Spinal cord (tissue), 10 donors: ENCODE results near the gene CNTN5. TPM values are rescaled to one million over a fixed set of nuclear protein-coding genes. Genes with fewer than 3 reads are reported as not detected.
A peak's percentile ranks its signal among the peaks of the same experiment; 100 is the strongest.

Experiments
- DNase-seq, 6 donors: peaks; one replicate each; pipeline versions ENCODE4 v3.0.0 to v3.0.0-alpha.2; 2013 to 2015; ENCODE audit warnings: low spot score in 6 of 6, low read depth in 4 of 6
- H3K27ac ChIP-seq: one replicate; pipeline ENCODE4 v1.5.1; 2013; ENCODE audit warnings: low read depth, low read length, control low read depth
- H3K27me3 ChIP-seq: one replicate; pipeline ENCODE4 v1.6.1; 2013; ENCODE audit warnings: low read length; ENCODE audit not compliant: control insufficient read depth, insufficient read depth
- H3K36me3 ChIP-seq: one replicate; pipeline ENCODE4 v1.6.1; 2013; ENCODE audit warnings: low read length; ENCODE audit not compliant: control insufficient read depth, insufficient read depth
- H3K4me1 ChIP-seq: one replicate; pipeline ENCODE4 v1.6.1; 2013; ENCODE audit warnings: low read length; ENCODE audit not compliant: control insufficient read depth, insufficient read depth
- H3K4me3 ChIP-seq: one replicate; pipeline ENCODE4 v1.5.1; 2013; ENCODE audit warnings: low read depth, low read length, control low read depth
- H3K9me3 ChIP-seq: one replicate; pipeline ENCODE4 v1.6.1; 2013; ENCODE audit warnings: low read length; ENCODE audit not compliant: control insufficient read depth, insufficient read depth
- WGBS: methylation state at CpG from one replicate; pipeline ENCODE4 v1.1.5; 2013; ENCODE audit warnings: missing lambda C conversion rate; ENCODE audit not compliant: insufficient coverage; 5-methylcytosine and 5-hydroxymethylcytosine counted together
- polyA plus RNA-seq, 2 donors: library from polyadenylated mRNA; unstranded; fragments of 120-200 nt; gene quantifications; one replicate each; pipeline ENCODE4 v1.2.1, GENCODE V29; 2013; ENCODE audit not compliant: insufficient read length in 2 of 2
- total RNA-seq, 2 donors: library from RNA; depleted of rRNA in 1 of 2; stranded (reverse); fragments of 120-200 nt in 1 of 2; fragments of >200 nt in 1 of 2; gene quantifications; one replicate each; pipeline versions ENCODE4 v1.2.3 to v1.2.4, GENCODE V29; 2013 to 2014
- donor health status: healthy.

Gene CNTN5
- total and polyA plus RNA-seq, 4 donors: 8.4 to 24.8 (median 12.0) TPM

DNA sequence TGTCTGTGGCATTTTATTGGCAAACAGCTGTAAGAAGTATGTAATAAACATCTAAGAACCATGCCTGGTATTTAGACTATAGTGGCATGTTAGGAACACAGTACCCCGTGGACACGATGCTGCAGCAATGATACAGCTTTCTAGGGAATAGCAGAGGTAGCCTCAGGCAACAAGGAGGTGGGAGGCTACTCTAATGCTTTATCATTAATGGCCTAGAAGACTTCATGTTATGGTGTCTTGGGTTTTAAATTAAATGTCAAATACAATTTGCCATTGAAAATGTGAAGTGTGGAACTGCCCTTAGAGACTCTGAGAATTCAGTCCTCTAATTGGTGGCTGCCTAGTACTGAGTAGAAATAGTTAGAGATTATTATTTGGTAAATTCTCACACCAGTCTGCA, 516.9 kb downstream of the CNTN5 start:
- DNase-seq: peak in 1 of 6 donors; percentile 37
- H3K4me1 ChIP-seq: no peaks in the 10 kb centered on the region
- no peaks in the 10 kb centered on the region for H3K9me3 ChIP-seq
- whole genome bisulfite sequencing: 69% methylated on average over 2 of the region's 2 CpGs
- H3K27ac ChIP-seq: no peak overlapping the region
- H3K27me3 ChIP-seq: no peaks in the 10 kb centered on the region
- no peak overlapping the region for H3K4me3 ChIP-seq
- no peaks in the 10 kb centered on the region for H3K36me3 ChIP-seq

DNA sequence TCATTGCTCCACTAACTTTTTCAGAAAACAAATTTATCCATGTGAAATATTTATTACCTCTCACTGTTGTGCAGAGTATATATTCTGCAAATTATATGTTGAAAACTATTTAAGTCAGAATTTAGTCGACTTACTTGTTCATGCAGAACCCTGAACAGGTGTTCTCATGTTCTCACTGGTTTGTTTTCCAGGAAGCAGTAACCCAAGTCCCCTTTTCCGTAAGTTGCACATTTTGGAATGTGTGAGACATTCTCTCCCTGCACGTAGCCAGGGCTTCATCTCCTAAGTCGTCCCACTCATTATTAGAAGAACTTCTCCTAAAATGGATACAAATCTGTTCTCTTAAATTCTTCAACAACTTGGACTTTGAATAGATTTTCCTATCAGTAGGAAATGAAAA, 524.9 kb downstream of the CNTN5 start:
- Histone ChIP-seq H3K4me3 (no peak overlapping the region), H3K36me3 (no peaks in the 10 kb centered on the region), H3K4me1 (no peaks in the 10 kb centered on the region), H3K9me3 (no peaks in the 10 kb centered on the region), H3K27me3 (no peaks in the 10 kb centered on the region), H3K27ac (no peak overlapping the region)
- 50% methylated on average over 1 of the region's 4 CpGs for WGBS
- no peak for DNase-seq

DNA sequence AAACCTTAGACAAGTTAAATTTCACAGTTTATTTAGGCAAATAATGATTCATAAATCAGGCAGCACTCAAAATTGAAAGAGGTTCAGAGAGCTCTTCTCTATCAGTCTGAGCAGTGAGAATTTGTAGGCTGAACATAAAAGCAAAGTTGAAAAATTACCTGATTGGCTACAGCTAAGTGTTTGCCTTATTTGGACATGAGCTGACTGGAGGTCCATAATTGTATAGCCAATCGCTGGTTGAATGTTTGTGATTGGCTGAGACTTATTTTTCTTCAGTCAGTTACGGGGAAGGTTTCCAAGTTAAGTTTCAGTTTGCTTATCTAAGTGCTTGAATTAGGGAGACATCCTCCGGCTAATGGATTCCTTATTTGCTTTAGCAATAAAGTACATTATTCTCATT, 527.5 kb downstream of the CNTN5 start:
- 100% methylated on average over 2 of the region's 3 CpGs for WGBS
- Histone ChIP-seq H3K9me3 (no peaks in the 10 kb centered on the region), H3K36me3 (no peaks in the 10 kb centered on the region), H3K4me3 (no peak overlapping the region), H3K27ac (no peak overlapping the region), H3K4me1 (no peaks in the 10 kb centered on the region), H3K27me3 (no peaks in the 10 kb centered on the region)
- DNase-seq: no peak

DNA sequence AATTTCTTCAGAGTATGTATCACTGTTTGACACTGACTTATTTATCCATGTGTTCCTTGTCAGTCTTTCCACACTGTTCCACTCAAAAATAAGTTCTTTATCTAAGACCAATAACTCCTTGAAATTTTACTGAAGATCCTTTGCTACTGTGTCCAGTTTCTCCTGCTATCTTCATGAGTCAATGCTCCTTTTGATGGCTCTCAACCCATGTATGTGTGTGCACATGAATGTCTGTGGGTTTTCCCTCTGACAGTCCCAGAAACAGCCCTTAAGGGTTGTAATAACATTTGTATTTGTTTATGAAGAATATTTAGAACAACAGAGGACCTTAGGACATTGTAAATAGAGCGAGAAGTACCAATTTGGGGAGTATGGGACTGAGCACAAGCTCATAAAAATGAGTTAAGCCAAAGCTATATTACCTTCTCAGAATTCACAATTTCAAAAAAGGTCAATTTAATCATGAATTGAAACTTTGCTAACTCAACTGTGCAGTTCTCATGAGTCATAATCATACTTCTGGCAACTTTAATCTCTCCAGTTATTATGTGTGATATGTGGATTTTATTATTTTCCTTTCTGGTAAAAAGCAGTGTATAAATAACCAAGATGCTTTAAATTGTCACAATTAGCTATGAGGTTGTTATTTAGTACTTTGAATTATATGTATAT, 533.6 kb downstream of the CNTN5 start:
- Histone ChIP-seq H3K27ac (no peak overlapping the region), H3K4me3 (no peak overlapping the region), H3K36me3 (no peaks in the 10 kb centered on the region), H3K27me3 (no peaks in the 10 kb centered on the region), H3K9me3 (no peaks in the 10 kb centered on the region), H3K4me1 (no peaks in the 10 kb centered on the region)
- WGBS: no CpG with 5 or more reads among the region's 1 CpG
- no peak for DNase-seq

DNA sequence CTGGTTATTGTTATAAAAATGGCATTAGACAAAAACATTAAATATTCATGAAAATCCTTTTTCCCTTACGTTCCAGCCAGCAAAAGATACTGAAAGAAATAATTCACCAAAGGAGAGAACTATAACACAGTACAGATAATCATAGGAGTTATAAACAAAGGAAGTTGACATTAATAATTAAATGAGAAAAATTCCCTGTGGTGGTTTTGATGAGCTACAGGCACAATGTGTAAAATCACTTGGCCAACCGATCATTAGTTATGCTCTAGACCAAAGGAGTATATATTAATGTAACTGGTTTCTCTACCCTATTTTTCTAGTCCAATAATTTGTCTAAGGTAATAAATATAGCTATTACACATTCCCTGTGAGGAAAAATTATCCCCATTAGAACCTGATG, 534.7 kb downstream of the CNTN5 start:
- Histone ChIP-seq H3K27me3 (no peaks in the 10 kb centered on the region), H3K9me3 (no peaks in the 10 kb centered on the region), H3K4me1 (no peaks in the 10 kb centered on the region), H3K27ac (no peak overlapping the region), H3K36me3 (no peaks in the 10 kb centered on the region), H3K4me3 (no peak overlapping the region)
- DNase-seq: peak in 1 of 6 donors; percentile 54
- WGBS: no CpG with 5 or more reads among the region's 2 CpGs

DNA sequence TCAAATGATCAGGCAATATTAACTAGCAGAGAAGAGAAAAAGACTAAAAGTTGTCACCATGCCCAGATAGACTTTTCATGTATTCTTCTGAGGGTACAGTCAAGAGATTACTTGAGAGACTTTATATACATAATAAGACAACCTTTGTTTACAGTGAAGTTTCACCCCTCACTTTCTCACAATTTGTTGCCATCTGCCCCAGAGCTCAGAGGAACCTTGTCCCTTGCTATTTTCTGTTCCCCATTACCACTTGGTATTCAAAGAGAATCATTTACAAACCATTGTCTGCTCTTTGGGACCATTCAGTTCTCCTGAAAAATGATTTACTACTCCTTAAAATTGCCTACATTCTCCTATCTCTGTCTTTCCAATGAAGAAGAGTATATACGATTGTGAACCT, 544.6 kb downstream of the CNTN5 start:
- no peak overlapping the region for H3K4me3 ChIP-seq
- DNase-seq: no peak
- no peak overlapping the region for H3K27ac ChIP-seq
- no peaks in the 10 kb centered on the region for H3K36me3 ChIP-seq
- no CpG with 5 or more reads among the region's 1 CpG for WGBS
- no peaks in the 10 kb centered on the region for H3K27me3 ChIP-seq
- no peaks in the 10 kb centered on the region for H3K9me3 ChIP-seq
- no peaks in the 10 kb centered on the region for H3K4me1 ChIP-seq

DNA sequence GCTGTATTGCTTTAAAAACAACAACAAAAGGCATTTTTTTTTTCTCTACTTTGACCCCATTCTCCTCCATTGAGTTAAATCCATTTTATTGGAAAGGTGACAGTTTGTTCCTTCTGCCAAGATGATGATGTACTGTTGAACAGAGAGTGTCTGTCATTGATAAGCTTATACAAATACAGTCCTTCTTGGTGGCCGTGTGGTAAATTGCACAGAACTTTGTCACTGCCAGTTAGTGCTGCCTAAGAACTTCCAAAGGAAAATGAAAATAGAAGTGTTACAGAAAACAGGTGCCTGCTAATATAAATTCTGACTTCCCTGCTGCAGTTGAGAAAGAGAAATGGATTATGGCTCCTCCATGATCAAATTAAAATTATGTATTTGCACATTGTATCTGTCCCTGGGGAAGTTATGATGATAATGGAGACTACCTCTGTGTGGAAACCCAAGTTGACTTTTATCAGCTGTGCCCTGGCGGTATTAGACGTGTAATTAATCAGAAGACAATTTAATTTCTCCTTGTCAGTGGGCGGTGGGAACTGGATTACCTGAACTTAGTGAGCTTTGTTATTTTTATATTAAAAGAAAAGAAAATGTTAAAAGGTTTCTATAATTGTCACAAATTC, 546.7 kb downstream of the CNTN5 start:
- WGBS: 58% methylated on average over 2 of the region's 4 CpGs
- H3K36me3 ChIP-seq: no peaks in the 10 kb centered on the region
- H3K4me3 ChIP-seq: no peak overlapping the region
- H3K9me3 ChIP-seq: no peaks in the 10 kb centered on the region
- H3K4me1 ChIP-seq: no peaks in the 10 kb centered on the region
- DNase-seq: peak in 1 of 6 donors; percentile 78
- H3K27me3 ChIP-seq: no peaks in the 10 kb centered on the region
- no peak overlapping the region for H3K27ac ChIP-seq

DNA sequence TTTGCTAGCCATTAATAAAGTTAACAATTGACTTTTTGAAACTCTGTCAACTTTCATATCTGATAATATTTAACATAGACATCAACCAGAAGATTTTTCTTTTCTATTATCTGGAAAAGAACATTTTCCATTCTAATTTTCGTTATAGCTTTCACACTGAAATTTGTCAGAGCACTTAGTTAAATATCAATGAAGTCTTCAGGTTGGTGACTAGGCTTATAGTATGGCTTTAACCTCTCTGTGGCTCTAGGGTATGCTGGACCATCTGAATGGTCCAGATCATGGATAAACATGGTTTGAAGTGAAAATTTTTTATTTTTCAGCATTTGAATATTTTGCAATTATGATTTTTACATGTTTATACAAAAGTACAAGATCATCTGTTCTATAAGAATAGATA, 548.1 kb downstream of the CNTN5 start:
- no peaks in the 10 kb centered on the region for H3K4me1 ChIP-seq
- no peaks in the 10 kb centered on the region for H3K9me3 ChIP-seq
- no peaks in the 10 kb centered on the region for H3K36me3 ChIP-seq
- no peak overlapping the region for H3K27ac ChIP-seq
- H3K27me3 ChIP-seq: no peaks in the 10 kb centered on the region
- no CpG with 5 or more reads among the region's 1 CpG for WGBS
- no peak overlapping the region for H3K4me3 ChIP-seq
- DNase-seq: no peak

DNA sequence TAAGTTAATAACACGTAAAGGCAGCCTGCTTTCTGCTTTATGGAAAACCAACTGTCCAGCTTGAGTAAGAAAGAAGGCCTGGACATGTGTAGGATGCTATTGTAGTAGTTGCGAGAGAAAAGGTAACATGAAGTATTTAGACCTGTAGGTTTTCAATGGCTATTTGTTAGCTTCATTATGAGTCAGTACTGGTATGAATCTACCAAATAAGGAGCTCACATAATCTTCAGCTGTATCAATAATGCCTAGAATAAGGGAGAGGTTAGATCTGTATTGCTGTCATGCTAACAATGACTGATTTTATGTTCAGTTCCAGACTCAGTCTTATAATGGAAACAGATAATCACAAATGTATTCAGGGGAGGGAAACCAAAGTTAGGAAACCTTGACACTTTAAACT, 550.3 kb downstream of the CNTN5 start:
- no peaks in the 10 kb centered on the region for H3K36me3 ChIP-seq
- WGBS: 50% methylated on average over 2 of the region's 2 CpGs
- H3K4me1 ChIP-seq: no peaks in the 10 kb centered on the region
- H3K27ac ChIP-seq: no peak overlapping the region
- DNase-seq: no peak
- no peak overlapping the region for H3K4me3 ChIP-seq
- no peaks in the 10 kb centered on the region for H3K9me3 ChIP-seq
- H3K27me3 ChIP-seq: no peaks in the 10 kb centered on the region

DNA sequence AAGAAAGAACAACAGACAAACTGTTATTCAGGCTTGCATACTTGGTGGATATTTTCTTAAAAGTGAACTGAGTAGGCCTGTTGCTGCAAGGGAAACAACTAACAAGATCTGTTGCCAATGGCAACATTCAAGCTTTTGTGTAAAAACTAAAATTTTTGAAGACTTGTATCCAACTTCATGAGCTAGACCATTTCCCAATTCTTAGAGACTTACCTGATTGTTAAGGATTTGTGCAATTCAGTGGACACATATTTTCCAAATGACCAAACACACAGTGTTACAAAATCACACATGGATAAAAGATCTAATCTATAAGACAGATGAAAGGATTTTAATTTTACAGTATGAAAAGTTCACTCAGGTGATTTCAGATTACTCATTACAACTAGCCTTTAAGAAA, 564.1 kb downstream of the CNTN5 start:
- Histone ChIP-seq H3K27me3 (no peaks in the 10 kb centered on the region), H3K27ac (no peak overlapping the region), H3K9me3 (no peaks in the 10 kb centered on the region), H3K4me1 (no peaks in the 10 kb centered on the region), H3K4me3 (no peak overlapping the region), H3K36me3 (no peaks in the 10 kb centered on the region)
- DNase-seq: peak in 1 of 6 donors; percentile 39
